ENCODE measurements around the gene ARHGAP15.

ARHGAP15 gene

DNA sequence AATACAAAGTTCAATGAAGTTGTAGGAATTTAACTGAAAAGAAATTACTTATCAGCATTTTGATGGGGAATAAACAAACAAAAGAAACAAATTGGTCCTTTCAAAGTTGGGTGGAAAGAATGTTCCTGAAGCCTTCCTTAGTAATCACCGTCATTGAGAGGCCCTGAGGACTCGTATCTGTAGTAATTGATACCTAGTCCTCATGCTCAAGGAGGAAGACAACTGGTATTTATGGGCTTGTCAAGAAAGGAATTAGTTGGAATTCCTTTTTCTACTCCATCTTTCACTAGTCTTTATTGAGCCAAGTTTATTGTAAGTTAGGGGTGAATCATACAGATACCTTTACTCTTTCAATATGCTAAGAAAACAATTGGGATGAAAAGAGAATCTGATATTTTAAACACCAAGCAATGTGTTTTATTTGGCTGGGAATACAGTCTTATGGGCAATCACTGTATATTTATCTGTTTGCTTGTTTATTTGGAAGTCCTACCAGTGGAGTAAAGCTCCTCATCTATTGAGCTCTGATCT is 324.8 kb downstream of the ARHGAP15 start:
- no peak for DNase-seq (ENCODE audit: low read depth)

GRCh38 chr2:143455317-143455716 is 326.1 kb downstream of the ARHGAP15 start:
- DNase-seq (ENCODE audit: low read depth) = no peak

GRCh38 chr2:143458258-143459190 is 329.3 kb downstream of the ARHGAP15 start:
- DNase-seq (ENCODE audit: low read depth) = no peak

DNA sequence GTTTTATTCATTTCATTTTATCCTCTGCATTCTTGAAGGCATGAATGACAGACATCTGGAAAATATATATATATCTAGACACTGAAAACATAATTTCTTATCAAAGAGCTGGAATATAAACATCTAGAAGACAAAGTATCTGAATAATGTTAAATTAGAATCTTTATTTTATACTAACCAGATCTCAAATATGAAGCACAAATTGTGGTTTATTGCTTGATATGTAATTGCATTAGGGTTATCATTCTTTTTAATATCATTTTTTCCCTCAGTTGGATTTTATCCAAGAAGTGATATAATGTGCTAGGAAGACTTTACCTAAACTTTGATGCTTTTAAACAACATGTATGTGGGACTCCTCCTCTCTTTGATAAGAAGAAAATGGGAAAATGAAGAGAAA is 331.2 kb downstream of the ARHGAP15 start:
- no peak for DNase-seq (ENCODE audit: low read depth)

GRCh38 chr2:143463719-143464118 is 334.5 kb downstream of the ARHGAP15 start:
- DNase-seq (ENCODE audit: low read depth) = peak; percentile 5

- DNase-seq (ENCODE audit: low read depth) = no peak
Measured at GRCh38 chr2:143466391-143466790, 337.2 kb downstream of the ARHGAP15 start.

DNA sequence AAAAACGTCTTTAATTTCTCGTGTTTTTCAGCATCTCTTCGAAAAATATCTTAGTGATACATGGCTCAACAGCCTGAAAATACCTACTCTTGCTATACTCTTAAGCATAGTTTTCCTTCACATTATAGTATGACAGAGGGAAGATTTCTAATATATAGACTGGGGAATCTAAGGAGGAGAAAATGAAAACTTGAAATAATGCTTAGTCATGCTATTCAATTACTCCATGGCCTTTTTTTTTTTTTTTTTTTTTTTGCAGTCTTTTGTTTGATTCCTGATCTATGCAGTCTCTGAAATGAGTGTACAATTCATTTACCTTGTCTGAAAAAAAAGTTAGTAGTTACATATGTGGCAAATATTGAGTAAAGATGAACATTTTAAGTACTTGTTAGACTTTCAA is 337.8 kb downstream of the ARHGAP15 start:
- DNase-seq (ENCODE audit: low read depth) = no peak

DNA sequence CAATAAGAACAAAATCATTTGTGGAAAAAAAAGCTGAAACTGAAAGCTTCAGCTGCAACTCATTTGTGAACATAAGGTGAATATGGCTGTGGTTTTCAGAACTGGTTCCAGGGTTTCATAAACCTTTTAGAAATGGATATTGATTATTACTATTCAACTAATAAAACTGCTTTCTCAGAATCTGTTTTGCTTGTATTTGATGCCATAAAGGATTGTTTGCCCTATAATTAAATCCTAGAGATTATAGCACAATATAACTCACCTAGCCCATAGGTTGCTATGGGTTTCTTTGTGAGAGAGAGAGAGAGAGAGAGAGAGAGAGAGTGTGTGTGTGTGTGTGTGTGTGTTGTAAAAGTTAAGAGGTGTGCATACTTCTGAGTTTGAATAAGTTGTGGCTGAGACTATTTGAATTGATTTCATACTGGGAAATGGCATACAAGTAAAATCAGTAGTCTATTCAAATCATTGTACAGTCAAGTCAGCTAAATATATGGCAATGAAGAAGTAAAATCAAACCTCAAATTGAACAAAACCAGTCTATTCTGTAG is 339.2 kb downstream of the ARHGAP15 start:
- DNase-seq (ENCODE audit: low read depth) = no peak

DNA sequence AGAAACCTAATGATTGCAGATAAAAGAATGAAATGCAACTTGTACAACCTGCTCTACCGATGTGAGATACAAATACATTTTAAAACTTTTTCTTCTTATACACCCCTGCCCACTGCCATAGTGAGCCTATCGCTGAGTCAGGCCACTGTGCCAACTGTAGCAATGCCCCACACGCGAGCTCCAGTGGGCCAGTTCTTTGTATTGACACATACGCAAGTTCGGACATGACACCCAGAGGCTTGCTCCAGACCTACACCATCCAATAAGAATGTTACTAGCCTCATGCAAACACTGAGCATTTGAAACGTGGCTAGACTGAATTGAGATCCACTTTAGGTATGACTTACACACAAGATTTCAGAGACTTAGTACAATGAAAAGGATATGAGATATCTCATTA is 340.1 kb downstream of the ARHGAP15 start:
- no peak for DNase-seq (ENCODE audit: low read depth)

DNA sequence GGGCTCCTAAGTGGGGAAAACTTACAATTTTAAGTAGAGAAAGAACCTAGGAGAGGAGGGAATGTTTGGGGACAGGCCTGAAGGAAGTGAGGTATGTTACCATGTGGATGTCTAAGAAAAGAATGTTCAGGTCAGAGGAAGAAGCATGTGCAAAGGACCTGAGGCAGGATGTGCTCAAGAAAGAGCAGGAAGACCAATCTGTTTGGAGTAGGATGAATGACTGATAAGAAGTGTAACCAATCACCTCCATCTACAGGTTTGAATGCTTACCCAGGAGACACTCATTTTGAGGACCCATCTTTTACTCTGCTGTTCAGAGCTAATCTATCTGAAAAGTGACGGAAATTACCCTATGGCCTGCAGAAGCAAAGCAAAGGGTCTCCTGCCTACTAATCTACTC is 342.3 kb downstream of the ARHGAP15 start:
- DNase-seq (ENCODE audit: low read depth) = no peak

GRCh38 chr2:143473216-143473615 is 344.0 kb downstream of the ARHGAP15 start:
- DNase-seq (ENCODE audit: low read depth) = peak; percentile 71

DNA sequence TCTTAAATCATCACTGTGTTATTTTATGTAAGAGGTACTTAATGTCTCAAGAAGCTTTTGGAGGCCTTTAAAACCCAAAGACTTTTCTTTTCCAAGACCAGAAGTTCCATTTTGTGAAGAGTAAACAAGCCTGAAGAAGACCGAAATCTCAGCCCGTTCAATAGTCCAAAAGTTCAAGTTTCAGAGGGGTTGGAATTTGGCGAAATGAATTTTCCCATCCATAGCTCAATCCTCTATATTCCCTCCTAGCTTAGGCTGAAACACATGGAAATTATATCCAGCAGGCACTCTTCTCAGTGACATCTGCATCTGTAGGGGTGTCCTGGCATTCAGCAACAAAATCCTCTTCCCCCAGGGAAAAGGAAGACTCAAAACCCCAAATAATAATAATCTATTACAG is 344.6 kb downstream of the ARHGAP15 start:
- DNase-seq (ENCODE audit: low read depth) = no peak

DNA sequence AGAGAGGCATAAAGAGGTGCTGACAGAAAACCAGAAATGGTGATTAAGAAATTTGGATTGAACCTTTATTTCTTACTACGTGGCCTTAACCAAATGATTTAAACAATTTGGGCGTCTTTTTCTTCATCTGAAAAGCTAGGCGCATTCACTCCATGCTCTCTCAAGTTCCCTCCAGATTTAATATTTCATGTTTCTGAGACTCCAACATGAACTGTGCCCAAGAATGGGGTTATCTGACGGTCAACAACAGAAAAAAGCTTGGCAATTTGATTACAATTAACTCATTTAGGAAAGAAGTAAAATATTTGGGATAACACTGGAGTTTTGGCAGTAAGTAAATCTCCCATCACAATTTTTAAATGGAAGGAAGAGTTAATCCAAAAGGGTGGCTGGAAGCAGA is 345.4 kb downstream of the ARHGAP15 start:
- no peak for DNase-seq (ENCODE audit: low read depth)

GRCh38 chr2:143475041-143475776 is 346.0 kb downstream of the ARHGAP15 start:
- no peak for DNase-seq (ENCODE audit: low read depth)

- DNase-seq (ENCODE audit: low read depth) = no peak
Measured at GRCh38 chr2:143476336-143477087, 347.3 kb downstream of the ARHGAP15 start.

GRCh38 chr2:143477714-143478443 is 348.7 kb downstream of the ARHGAP15 start:
- DNase-seq (ENCODE audit: low read depth) = no peak

DNA sequence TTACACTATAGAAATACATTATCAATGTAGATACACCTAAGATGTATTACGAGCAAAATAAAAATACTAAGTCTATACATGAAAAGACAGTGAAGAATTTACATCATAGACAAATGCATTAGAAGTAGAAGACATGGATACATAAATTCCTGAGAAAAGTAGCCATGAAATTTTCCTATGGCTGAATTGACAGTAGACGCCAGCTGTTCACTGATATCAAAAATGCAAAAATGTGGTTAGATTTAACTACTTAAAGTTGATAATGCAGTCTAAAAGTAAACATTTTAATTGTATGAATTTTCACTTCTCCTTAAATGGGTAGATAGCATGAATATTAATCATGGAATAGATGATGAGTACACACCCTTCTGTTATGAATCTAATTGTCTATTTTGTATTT is 350.9 kb downstream of the ARHGAP15 start:
- DNase-seq (ENCODE audit: low read depth) = no peak

- no peak for DNase-seq (ENCODE audit: low read depth)
Measured at GRCh38 chr2:143480601-143481236, 351.5 kb downstream of the ARHGAP15 start.

- no peak for DNase-seq (ENCODE audit: low read depth)
Measured at GRCh38 chr2:143481237-143481623, 352.0 kb downstream of the ARHGAP15 start.

DNA sequence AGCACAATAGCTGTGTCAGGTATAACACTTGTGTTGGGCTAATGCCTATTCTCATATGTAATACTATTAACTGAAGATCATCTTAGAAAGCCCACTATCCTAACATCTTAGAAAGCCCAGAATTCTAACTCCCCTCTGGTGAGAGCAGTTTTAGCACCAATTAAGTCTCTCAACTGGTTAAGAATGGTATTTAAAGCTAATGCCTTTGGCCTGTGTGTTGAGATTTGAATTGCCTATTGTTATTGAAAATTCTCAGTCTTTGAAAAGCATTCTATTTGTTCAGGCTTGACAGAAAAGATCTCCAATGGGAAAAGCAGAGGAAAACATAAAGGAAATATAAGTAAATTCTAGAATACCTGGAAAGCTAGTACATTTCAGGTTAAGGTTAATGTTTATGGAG is 352.5 kb downstream of the ARHGAP15 start:
- DNase-seq (ENCODE audit: low read depth) = no peak

GRCh38 chr2:143482316-143482715 is 353.1 kb downstream of the ARHGAP15 start:
- DNase-seq (ENCODE audit: low read depth) = no peak

Measured in ELR (cell line).